Coronary artery (tissue), 2 donors: ENCODE measurements around the gene SULT1E1.

ENCODE experiments used
- DNase-seq: peaks from one replicate; pipeline ENCODE4 v3.0.0-alpha.2; 2017; ENCODE audit warnings: low spot score
- H3K27ac ChIP-seq, 2 donors: fragments of 200-600 bp; sonication (generic); one replicate each; pipeline ENCODE4 v1.5.1; 2016 to 2019
- H3K4me3 ChIP-seq: fragments of 200-600 bp; sonication (generic); 2 replicates; pipeline ENCODE4 v1.5.1; 2016; ENCODE audit warnings: mild to moderate bottlenecking, moderate library complexity
- CTCF ChIP-seq: fragments of 200-600 bp; sonication (generic); IDR thresholded peaks from one replicate; pipeline ENCODE4 v1.5.1; 2019; ENCODE audit warnings: antibody characterized with exemption

Gene SULT1E1

GRCh38 chr4:69832326-69833030, 27.5 kb downstream of the SULT1E1 start:
- Histone ChIP-seq H3K27ac (no peak overlapping the region), H3K4me3 (no peak overlapping the region)
- no peak for DNase-seq
- TF ChIP-seq CTCF, result no peak

- Histone ChIP-seq H3K27ac (no peak overlapping the region), H3K4me3 (no peak overlapping the region)
- DNase-seq, result no peak
- TF ChIP-seq CTCF, result no peak
Observed at GRCh38 chr4:69831646-69832325, 28.2 kb downstream of the SULT1E1 start.

- H3K4me3 ChIP-seq, result no peak overlapping the region
- no peak for TF ChIP-seq CTCF
- no peak for DNase-seq
- H3K27ac ChIP-seq, result no peak overlapping the region
Observed at GRCh38 chr4:69831270-69831627, 28.7 kb downstream of the SULT1E1 start.

- Histone ChIP-seq H3K4me3 (no peak overlapping the region), H3K27ac (no peak overlapping the region)
- no peak for TF ChIP-seq CTCF
- no peak for DNase-seq
Observed at GRCh38 chr4:69830560-69831269, 29.2 kb downstream of the SULT1E1 start.

- no peak for DNase-seq
- H3K27ac ChIP-seq, result no peak overlapping the region
- H3K4me3 ChIP-seq, result no peak overlapping the region
- TF ChIP-seq CTCF, result no peak
Observed at GRCh38 chr4:69830192-69830559, 29.8 kb downstream of the SULT1E1 start.

- no peak for TF ChIP-seq CTCF
- no peak overlapping the region for H3K4me3 ChIP-seq
- DNase-seq, result no peak
- no peak overlapping the region for H3K27ac ChIP-seq
Observed at GRCh38 chr4:69829678-69830077, 30.3 kb downstream of the SULT1E1 start.
